Measurements from ENCODE around the gene SAE1.

DNA sequence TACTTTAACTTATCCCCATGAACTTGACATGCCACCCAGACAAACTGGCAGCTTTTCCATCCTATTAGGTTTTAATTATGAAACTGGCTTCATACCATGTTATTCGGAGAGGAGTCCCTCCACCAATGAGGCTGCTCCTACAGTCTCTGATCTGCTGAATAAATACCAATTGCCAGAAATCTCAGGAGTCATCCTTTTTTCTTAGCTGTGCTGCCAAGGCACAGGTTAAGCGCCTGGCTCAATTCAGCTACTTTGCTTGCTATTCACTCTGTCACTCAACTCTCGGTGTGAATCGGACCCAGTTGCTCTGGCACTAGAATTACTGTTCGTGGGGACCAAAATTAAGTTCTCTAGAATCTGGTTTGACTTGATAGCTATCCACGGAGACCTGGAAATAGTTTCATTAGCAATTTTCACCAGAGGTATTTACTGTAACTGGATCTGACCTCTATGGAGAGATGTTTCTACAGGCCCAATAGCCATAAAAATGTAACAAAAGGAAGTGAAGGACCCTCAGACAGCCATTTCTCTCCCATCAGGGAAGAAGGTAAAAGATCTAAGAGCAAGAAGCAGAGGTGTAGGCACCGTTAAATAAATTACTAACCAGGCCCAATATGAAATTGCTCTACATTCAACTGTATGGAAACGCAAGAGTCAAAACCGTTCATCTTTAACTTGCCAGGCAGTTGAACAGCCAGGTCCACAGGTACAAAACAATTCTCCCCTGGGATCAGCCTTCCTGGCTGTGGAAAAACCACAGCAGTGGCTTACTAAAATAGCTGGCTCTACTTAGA lies 22.5 kb upstream of the SAE1 start:
- TF ChIP-seq EZH2 (IDR thresholded peaks at IDR 0.05) = no peak
- TF ChIP-seq, protein P1, sequence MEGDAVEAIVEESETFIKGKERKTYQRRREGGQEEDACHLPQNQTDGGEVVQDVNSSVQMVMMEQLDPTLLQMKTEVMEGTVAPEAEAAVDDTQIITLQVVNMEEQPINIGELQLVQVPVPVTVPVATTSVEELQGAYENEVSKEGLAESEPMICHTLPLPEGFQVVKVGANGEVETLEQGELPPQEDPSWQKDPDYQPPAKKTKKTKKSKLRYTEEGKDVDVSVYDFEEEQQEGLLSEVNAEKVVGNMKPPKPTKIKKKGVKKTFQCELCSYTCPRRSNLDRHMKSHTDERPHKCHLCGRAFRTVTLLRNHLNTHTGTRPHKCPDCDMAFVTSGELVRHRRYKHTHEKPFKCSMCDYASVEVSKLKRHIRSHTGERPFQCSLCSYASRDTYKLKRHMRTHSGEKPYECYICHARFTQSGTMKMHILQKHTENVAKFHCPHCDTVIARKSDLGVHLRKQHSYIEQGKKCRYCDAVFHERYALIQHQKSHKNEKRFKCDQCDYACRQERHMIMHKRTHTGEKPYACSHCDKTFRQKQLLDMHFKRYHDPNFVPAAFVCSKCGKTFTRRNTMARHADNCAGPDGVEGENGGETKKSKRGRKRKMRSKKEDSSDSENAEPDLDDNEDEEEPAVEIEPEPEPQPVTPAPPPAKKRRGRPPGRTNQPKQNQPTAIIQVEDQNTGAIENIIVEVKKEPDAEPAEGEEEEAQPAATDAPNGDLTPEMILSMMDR (IDR thresholded peaks at IDR 0.05) = no peak
- TF ChIP-seq EZH2phosphoT487 (IDR thresholded peaks at IDR 0.05) = no peak
